Measurements from ENCODE around the gene NMU.

The NMU gene

DNA sequence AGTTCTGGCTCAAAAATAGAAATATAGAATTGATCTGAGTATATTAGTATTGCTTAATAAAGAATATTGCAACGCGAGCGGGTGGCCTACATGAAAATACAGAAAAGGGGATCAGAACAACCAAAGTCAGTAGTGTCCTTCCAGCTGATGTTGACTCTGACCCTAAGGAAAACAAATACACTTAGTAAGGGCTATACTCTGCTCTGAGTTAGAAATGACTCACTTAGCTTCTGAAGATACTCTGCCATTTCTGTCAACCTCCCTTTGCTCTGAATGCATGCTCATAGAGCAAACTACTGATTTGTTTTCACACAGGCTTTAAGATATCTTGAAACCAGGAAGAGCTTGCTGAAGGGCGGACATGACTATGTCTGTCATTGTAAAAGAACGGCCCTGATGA lies 22.6 kb upstream of the NMU start:
- H4K20me1 ChIP-seq (ENCODE audit: insufficient read depth, low read length), result no peaks in the 10 kb centered on the region
- no peak overlapping the region for H3K4me3 ChIP-seq (ENCODE audit: low read depth, low read length, poor library complexity, severe bottlenecking)
- H3K36me3 ChIP-seq (ENCODE audit: insufficient read depth, low read length), result no peaks in the 10 kb centered on the region
- H3K79me2 ChIP-seq (ENCODE audit: insufficient read depth, low read length), result no peaks in the 10 kb centered on the region
- H3K9ac ChIP-seq (ENCODE audit: low read length), result no peak overlapping the region
- H3F3A ChIP-seq (ENCODE audit: insufficient read depth, low read length), result no peaks in the 10 kb centered on the region
- H3K9me2 ChIP-seq (ENCODE audit: low read depth, low read length), result no peaks in the 10 kb centered on the region
- no peaks in the 10 kb centered on the region for H3K4me1 ChIP-seq (ENCODE audit: insufficient read depth, low read length, severe bottlenecking)
- no peaks in the 10 kb centered on the region for H3K9me3 ChIP-seq (ENCODE audit: low read length)
- no peaks in the 10 kb centered on the region for H3K27me3 ChIP-seq (ENCODE audit: insufficient read depth, low read length)
- no peak overlapping the region for H2AFZ ChIP-seq (ENCODE audit: low read length)
- no peak overlapping the region for H3K4me2 ChIP-seq (ENCODE audit: low read length)
- TF ChIP-seq EZH2 (IDR thresholded peaks at IDR 0.05; ENCODE audit: borderline replicate concordance, low read length), result no peak
- TF ChIP-seq, protein P1, sequence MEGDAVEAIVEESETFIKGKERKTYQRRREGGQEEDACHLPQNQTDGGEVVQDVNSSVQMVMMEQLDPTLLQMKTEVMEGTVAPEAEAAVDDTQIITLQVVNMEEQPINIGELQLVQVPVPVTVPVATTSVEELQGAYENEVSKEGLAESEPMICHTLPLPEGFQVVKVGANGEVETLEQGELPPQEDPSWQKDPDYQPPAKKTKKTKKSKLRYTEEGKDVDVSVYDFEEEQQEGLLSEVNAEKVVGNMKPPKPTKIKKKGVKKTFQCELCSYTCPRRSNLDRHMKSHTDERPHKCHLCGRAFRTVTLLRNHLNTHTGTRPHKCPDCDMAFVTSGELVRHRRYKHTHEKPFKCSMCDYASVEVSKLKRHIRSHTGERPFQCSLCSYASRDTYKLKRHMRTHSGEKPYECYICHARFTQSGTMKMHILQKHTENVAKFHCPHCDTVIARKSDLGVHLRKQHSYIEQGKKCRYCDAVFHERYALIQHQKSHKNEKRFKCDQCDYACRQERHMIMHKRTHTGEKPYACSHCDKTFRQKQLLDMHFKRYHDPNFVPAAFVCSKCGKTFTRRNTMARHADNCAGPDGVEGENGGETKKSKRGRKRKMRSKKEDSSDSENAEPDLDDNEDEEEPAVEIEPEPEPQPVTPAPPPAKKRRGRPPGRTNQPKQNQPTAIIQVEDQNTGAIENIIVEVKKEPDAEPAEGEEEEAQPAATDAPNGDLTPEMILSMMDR (IDR thresholded peaks at IDR 0.05; ENCODE audit: low read length), result no peak
- H3K27ac ChIP-seq (ENCODE audit: low read depth, low read length, poor library complexity, severe bottlenecking), result no peak overlapping the region

DNA sequence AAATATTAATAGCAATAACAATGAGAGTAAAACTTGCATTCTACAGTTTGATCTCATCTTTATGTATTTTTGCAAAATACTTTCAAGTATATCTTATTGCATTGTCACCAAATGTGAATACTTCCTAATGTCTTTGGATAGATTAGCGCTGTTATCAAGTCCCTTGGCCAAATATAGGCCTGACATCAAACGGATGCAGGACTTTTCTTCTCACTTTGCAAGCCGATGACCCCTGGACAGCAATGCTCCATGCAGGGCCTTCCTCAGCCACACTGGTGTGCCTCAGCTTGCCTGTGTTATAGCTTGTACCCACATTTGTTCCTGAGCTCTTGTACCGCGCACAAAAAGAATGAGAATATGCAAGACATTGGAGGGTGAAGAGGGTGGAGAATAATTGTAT lies 18.0 kb upstream of the NMU start:
- Histone ChIP-seq H3K27me3 (ENCODE audit: insufficient read depth, low read length) (no peaks in the 10 kb centered on the region), H3K9me3 (ENCODE audit: low read length) (no peaks in the 10 kb centered on the region), H3K4me2 (ENCODE audit: low read length) (no peak overlapping the region), H3K9me2 (ENCODE audit: low read depth, low read length) (no peaks in the 10 kb centered on the region), H3K4me1 (ENCODE audit: insufficient read depth, low read length, severe bottlenecking) (no peaks in the 10 kb centered on the region), H3K36me3 (ENCODE audit: insufficient read depth, low read length) (no peaks in the 10 kb centered on the region), H3K4me3 (ENCODE audit: low read depth, low read length, poor library complexity, severe bottlenecking) (no peak overlapping the region), H3K9ac (ENCODE audit: low read length) (no peak overlapping the region), H2AFZ (ENCODE audit: low read length) (no peak overlapping the region), H3K79me2 (ENCODE audit: insufficient read depth, low read length) (no peaks in the 10 kb centered on the region), H3F3A (ENCODE audit: insufficient read depth, low read length) (no peaks in the 10 kb centered on the region), H3K27ac (ENCODE audit: low read depth, low read length, poor library complexity, severe bottlenecking) (no peak overlapping the region), H4K20me1 (ENCODE audit: insufficient read depth, low read length) (no peaks in the 10 kb centered on the region)
- TF ChIP-seq, protein P1 (IDR thresholded peaks at IDR 0.05; ENCODE audit: low read length), result no peak
- no peak for TF ChIP-seq EZH2 (IDR thresholded peaks at IDR 0.05; ENCODE audit: borderline replicate concordance, low read length)

DNA sequence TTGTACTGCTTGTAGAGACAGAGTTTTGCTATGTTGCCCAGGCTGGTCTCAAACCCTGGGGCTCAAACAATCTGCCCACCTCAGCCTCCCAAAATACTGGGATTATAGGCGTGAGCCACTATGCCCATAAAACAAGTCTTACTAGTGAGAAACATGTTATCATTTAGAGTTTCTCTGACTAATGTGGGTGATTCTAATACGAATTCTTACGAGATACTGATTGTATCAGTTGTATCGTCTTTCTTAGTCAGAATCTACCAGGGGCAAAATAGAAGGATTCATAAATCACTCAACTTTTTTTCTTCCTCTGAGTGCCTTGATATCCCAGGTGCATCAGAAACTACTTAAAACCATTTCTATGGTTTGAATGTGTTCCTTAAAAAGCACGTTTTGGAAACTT lies 14.4 kb upstream of the NMU start:
- Histone ChIP-seq H3K9ac (ENCODE audit: low read length) (no peak overlapping the region), H3K79me2 (ENCODE audit: insufficient read depth, low read length) (no peaks in the 10 kb centered on the region), H3K4me2 (ENCODE audit: low read length) (no peak overlapping the region), H4K20me1 (ENCODE audit: insufficient read depth, low read length) (no peaks in the 10 kb centered on the region), H2AFZ (ENCODE audit: low read length) (no peak overlapping the region), H3K4me1 (ENCODE audit: insufficient read depth, low read length, severe bottlenecking) (no peaks in the 10 kb centered on the region), H3K9me2 (ENCODE audit: low read depth, low read length) (no peaks in the 10 kb centered on the region), H3K4me3 (ENCODE audit: low read depth, low read length, poor library complexity, severe bottlenecking) (no peak overlapping the region), H3K36me3 (ENCODE audit: insufficient read depth, low read length) (no peaks in the 10 kb centered on the region), H3F3A (ENCODE audit: insufficient read depth, low read length) (no peaks in the 10 kb centered on the region), H3K27me3 (ENCODE audit: insufficient read depth, low read length) (no peaks in the 10 kb centered on the region), H3K27ac (ENCODE audit: low read depth, low read length, poor library complexity, severe bottlenecking) (no peak overlapping the region), H3K9me3 (ENCODE audit: low read length) (no peaks in the 10 kb centered on the region)
- TF ChIP-seq, protein P1 (IDR thresholded peaks at IDR 0.05; ENCODE audit: low read length), result no peak
- TF ChIP-seq EZH2 (IDR thresholded peaks at IDR 0.05; ENCODE audit: borderline replicate concordance, low read length), result no peak

Data from OCI-LY1 (cell line).